Natural killer cell (primary cell): ENCODE data around the gene ADIG. TPM values are rescaled to one million over a fixed set of nuclear protein-coding genes. Genes with fewer than 3 reads are reported as not detected.

Source experiments
- ATAC-seq, 3 donors: fragments of 150-1000 bp in 2 of 3; fragments of 200-7000 bp in 1 of 3; cut with Tn5 transposase; 1 replicate in 1 of 3; 2 replicates in 2 of 3; pipeline ENCODE4 v1.10.0; 2021; ENCODE audit warnings: mild to moderate bottlenecking in 2 of 3, moderate library complexity in 2 of 3
- DNase-seq, 2 donors: peaks; one replicate each; pipeline versions ENCODE4 v3.0.0 to v3.0.0-alpha.2; 2013 to 2021; ENCODE audit warnings: mixed read lengths in 1 of 2
- H3K27ac ChIP-seq: one replicate; pipeline ENCODE4 v1.5.1; 2013; ENCODE audit warnings: mild to moderate bottlenecking, low read length
- H3K27me3 ChIP-seq: one replicate; pipeline ENCODE4 v1.6.1; 2013; ENCODE audit warnings: low read length; ENCODE audit not compliant: control insufficient read depth, insufficient read depth
- H3K36me3 ChIP-seq: one replicate; pipeline ENCODE4 v1.6.1; 2013; ENCODE audit warnings: low read length; ENCODE audit not compliant: control insufficient read depth, insufficient read depth
- H3K4me1 ChIP-seq: one replicate; pipeline ENCODE4 v1.6.1; 2013; ENCODE audit warnings: low read length; ENCODE audit not compliant: control insufficient read depth, insufficient read depth
- H3K4me3 ChIP-seq: one replicate; pipeline ENCODE4 v1.5.1; 2013; ENCODE audit warnings: low read length
- H3K9me3 ChIP-seq: one replicate; pipeline ENCODE4 v1.6.1; 2013; ENCODE audit warnings: low read length; ENCODE audit not compliant: control insufficient read depth, insufficient read depth
- H3K27ac Mint-ChIP-seq, 2 donors: one replicate each; pipeline ENCODE4 v1.8.0; 2022; ENCODE audit warnings: mild to moderate bottlenecking in 2 of 2, mixed read lengths in 2 of 2, moderate library complexity in 1 of 2
- H3K27me3 Mint-ChIP-seq, 2 donors: one replicate each; pipeline ENCODE4 v1.8.0; 2022; ENCODE audit warnings: low read depth in 2 of 2, mixed read lengths in 2 of 2
- H3K36me3 Mint-ChIP-seq: one replicate; pipeline ENCODE4 v1.8.0; 2022; ENCODE audit warnings: mixed read lengths
- H3K4me1 Mint-ChIP-seq, 2 donors: one replicate each; pipeline ENCODE4 v1.8.0; 2022; ENCODE audit warnings: mixed read lengths in 2 of 2
- H3K4me3 Mint-ChIP-seq: one replicate; pipeline ENCODE4 v1.8.0; 2022; ENCODE audit warnings: mild to moderate bottlenecking, moderate library complexity, mixed read lengths
- H3K9me3 Mint-ChIP-seq, 2 donors: one replicate each; pipeline ENCODE4 v1.8.0; 2022; ENCODE audit warnings: mixed read lengths in 2 of 2
- WGBS: methylation state at CpG from one replicate; pipeline ENCODE4 v1.1.7; 2013; ENCODE audit warnings: missing lambda C conversion rate; ENCODE audit not compliant: insufficient coverage; 5-methylcytosine and 5-hydroxymethylcytosine counted together
- intact Hi-C: fragments of 100-400 bp; cut with micrococcal nuclease; formaldehyde crosslinking; loops from one replicate; pipeline ENCODE4 v1.14.2; 2022
- total RNA-seq, 4 donors: library from RNA; stranded (reverse); fragments of 120-200 nt in 1 of 4; gene quantifications; one replicate each; pipeline versions ENCODE4 v1.2.3 to v1.2.4, GENCODE V29; 2013 to 2022
- TF ChIP-seq, protein P1 (sequence below): fragments of 200-600 bp; IDR thresholded peaks from one replicate; pipeline ENCODE4 v1.8.0; 2022; ENCODE audit warnings: antibody characterized with exemption

ADIG gene
- total RNA-seq, 3 donors from 2014 or later (not counting 1 experiment from before 2014, with no cell fraction given): not detected

GRCh38 chr20:38631155-38632022 lies 50.4 kb downstream of the ADIG start:
- no peak overlapping the region for H3K27ac Mint-ChIP-seq
- no peak for ATAC-seq

GRCh38 chr20:38633577-38634093 lies 52.6 kb downstream of the ADIG start:
- Histone ChIP-seq H3K4me3 (no peak overlapping the region), H3K36me3 (no peaks in the 10 kb centered on the region), H3K27me3 (no peaks in the 10 kb centered on the region), H3K4me1 (no peaks in the 10 kb centered on the region), H3K9me3 (no peaks in the 10 kb centered on the region), H3K27ac (no peak overlapping the region)
- no peaks in the 10 kb centered on the region for H3K9me3 Mint-ChIP-seq
- DNase-seq (peak; percentile 40 to 76), ATAC-seq (peak; percentile 82 to 99 (median 95))
- no peaks in the 10 kb centered on the region for H3K36me3 Mint-ChIP-seq
- intact Hi-C loops: loop anchor here (2.0 to 5.0 kb wide), 2 partner anchors 117 to 414 kb away; no protein-coding TSS in a partner anchor
- TF ChIP-seq, protein P1, sequence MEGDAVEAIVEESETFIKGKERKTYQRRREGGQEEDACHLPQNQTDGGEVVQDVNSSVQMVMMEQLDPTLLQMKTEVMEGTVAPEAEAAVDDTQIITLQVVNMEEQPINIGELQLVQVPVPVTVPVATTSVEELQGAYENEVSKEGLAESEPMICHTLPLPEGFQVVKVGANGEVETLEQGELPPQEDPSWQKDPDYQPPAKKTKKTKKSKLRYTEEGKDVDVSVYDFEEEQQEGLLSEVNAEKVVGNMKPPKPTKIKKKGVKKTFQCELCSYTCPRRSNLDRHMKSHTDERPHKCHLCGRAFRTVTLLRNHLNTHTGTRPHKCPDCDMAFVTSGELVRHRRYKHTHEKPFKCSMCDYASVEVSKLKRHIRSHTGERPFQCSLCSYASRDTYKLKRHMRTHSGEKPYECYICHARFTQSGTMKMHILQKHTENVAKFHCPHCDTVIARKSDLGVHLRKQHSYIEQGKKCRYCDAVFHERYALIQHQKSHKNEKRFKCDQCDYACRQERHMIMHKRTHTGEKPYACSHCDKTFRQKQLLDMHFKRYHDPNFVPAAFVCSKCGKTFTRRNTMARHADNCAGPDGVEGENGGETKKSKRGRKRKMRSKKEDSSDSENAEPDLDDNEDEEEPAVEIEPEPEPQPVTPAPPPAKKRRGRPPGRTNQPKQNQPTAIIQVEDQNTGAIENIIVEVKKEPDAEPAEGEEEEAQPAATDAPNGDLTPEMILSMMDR: peak; percentile 93
- no peak overlapping the region for H3K27ac Mint-ChIP-seq
- H3K27me3 Mint-ChIP-seq: peaks cover 16 to 21% of the 10 kb centered on the region in 2 donors
- H3K4me3 Mint-ChIP-seq: no peak overlapping the region
- peaks cover 0 to 6% of the 10 kb centered on the region in 2 donors for H3K4me1 Mint-ChIP-seq
- WGBS: 24% methylated on average over 10 of the region's 13 CpGs

More at GRCh38 chr20:38631155-38632022, 50.4 kb downstream of the ADIG start:
- 79% methylated on average over 4 of the region's 5 CpGs for WGBS
- Histone ChIP-seq H3K36me3 (no peaks in the 10 kb centered on the region), H3K27ac (no peak overlapping the region), H3K27me3 (no peaks in the 10 kb centered on the region), H3K4me1 (no peaks in the 10 kb centered on the region), H3K4me3 (no peak overlapping the region), H3K9me3 (no peaks in the 10 kb centered on the region)
- TF ChIP-seq, protein P1: no peak
- Mint-ChIP-seq H3K27me3 (peaks cover 14 to 16% of the 10 kb centered on the region in 2 donors), H3K9me3 (no peaks in the 10 kb centered on the region), H3K36me3 (no peaks in the 10 kb centered on the region), H3K4me1 (peaks cover 0 to 6% of the 10 kb centered on the region in 2 donors), H3K4me3 (no peak overlapping the region)
- intact Hi-C loops: loop anchor here (2.0 to 5.0 kb wide), 2 partner anchors 119 to 416 kb away; no protein-coding TSS in a partner anchor
- DNase-seq: no peak

DNA sequence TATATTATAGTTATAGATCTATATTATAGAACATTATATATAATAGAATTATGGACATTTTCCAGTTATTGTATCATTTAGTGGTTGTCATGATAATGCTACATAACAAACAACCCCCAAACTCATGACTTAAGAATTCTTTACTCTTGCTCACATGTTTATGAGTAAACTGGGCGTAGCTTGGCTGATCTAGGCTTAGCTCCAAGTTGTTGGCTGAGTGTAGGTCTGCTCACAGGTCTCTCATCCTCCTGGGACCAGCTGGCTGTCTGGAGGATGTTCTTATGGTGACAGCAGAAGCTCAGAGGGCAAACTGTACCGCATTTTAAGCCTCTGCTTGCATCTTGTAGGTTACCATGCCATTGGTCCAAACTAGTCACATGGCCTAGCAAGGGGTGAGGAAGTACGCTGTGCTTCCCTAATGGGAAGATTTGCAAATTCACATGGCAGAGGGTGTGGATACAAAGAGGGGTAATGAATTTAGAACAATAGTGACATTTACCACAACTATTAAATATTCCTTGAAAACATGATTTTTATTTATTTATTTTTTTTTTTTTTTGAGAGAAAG lies 54.8 kb downstream of the ADIG start:
- 54% methylated on average over 3 of the region's 3 CpGs for WGBS
- Histone ChIP-seq H3K27ac (no peak overlapping the region), H3K4me3 (no peak overlapping the region), H3K27me3 (no peaks in the 10 kb centered on the region), H3K36me3 (no peaks in the 10 kb centered on the region), H3K9me3 (no peaks in the 10 kb centered on the region), H3K4me1 (no peaks in the 10 kb centered on the region)
- no peak for ATAC-seq
- no peak for DNase-seq
- H3K4me1 Mint-ChIP-seq: peaks cover 0 to 6% of the 10 kb centered on the region in 2 donors
- H3K9me3 Mint-ChIP-seq: no peaks in the 10 kb centered on the region
- no peaks in the 10 kb centered on the region for H3K36me3 Mint-ChIP-seq
- no peak overlapping the region for H3K27ac Mint-ChIP-seq
- TF ChIP-seq, protein P1: no peak
- intact Hi-C loops: no loop called here
- H3K4me3 Mint-ChIP-seq: no peak overlapping the region
- H3K27me3 Mint-ChIP-seq: peaks cover 13 to 33% of the 10 kb centered on the region in 2 donors

Other genes with a start within 250 kb of the ADIG start
- gene LBP, start 234.7 kb upstream of the ADIG start, total RNA-seq: not detected
- 10 to 100 TPM; 53.5 to 64.0 (median 53.8) TPM for gene SNHG17, start 145.9 kb upstream of the ADIG start, total RNA-seq
- gene RALGAPB, start 108.4 kb upstream of the ADIG start, total RNA-seq: 10 to 100 TPM; 45.1 to 73.1 (median 57.4) TPM
- gene ARHGAP40, start 20.6 kb downstream of the ADIG start, total RNA-seq: not detected
- not detected for gene SLC32A1, start 143.3 kb downstream of the ADIG start, total RNA-seq
- gene ACTR5, start 167.3 kb downstream of the ADIG start, total RNA-seq: 10 to 100 TPM; 14.4 to 17.7 (median 17.6) TPM
- gene PPP1R16B, start 224.5 kb downstream of the ADIG start, total RNA-seq: 10 to 100 TPM; 52.0 to 62.3 (median 53.7) TPM